ENCODE data around the gene CRYGD.
"Not testable (repeated sequence)": the region's sequence is repeated elsewhere in the genome, so short reads cannot be mapped to it uniquely, and the experiment has no call there.

The CRYGD gene

DNA sequence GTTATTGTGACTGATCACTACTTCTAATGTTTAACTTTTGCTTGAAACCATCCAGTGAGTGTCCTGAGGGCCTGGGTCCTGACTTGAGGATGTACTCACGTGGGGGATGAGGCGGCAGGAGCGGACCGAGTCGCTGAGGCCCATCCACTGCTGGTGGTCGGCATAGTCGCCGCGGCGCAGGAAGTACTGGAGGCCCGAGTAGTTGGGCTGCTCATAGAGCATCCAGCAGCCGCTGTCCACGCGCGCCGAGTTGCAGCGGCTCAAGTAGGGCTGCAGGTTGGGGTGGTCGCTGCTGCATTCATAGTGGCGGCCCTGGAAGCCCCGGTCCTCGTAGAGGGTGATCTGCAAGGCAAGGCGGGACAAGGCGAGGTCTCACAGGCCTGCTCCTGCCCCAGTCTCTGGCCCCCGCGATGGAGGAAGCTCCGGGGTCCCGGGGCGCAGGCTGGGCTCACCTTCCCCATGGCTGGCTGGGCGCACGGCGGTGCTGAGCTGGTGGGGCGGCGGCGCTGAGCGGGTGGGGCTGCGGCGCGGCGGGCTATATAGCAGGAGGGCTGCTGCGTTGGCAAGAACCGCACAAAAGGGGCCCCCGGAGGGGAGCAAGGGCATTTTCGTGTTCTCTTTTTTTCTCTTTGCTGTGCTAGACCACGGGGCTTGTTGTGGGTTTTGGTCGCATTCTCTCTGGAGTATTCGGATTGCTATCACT is at the start of gene CRYGD:
Gene CRYGD (minus strand): TSS at position 512 of the 703 bp plus-strand sequence. CDS start 51 bp downstream, at position 461.
- not testable (repeated sequence) for DNase-seq

GRCh38 chr2:208172125-208172524 is 47.8 kb upstream of the CRYGD start:
- no peak for DNase-seq

- no peak for DNase-seq
Measured at GRCh38 chr2:208164951-208165755, 40.8 kb upstream of the CRYGD start.

- no peak for DNase-seq
Measured at GRCh38 chr2:208163489-208163888, 39.2 kb upstream of the CRYGD start, which contains the start of gene CRYGA. CRYGA (minus strand) TSS chr2:208163589; CDS start chr2:208163556, 33 bp downstream.

- no peak for DNase-seq
Measured at GRCh38 chr2:208156439-208156838, 32.1 kb upstream of the CRYGD start.

DNA sequence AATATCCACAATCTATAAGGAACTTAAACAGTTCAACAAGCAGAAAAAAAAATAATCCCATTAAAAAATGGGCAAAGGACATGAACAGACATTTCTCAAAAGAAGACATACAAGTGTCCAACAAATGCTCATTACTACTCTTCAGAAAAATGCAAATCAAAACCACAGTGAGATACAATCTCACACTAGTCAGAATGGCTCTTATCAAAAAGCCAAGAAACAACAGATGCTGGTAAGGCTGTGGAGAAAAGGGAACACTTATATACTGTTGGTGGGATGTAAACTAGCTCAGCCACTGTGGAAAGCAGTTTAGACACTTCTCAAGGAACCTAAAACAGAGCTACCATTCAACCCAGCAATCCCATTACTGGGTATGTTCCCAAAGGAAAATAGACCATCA is 28.8 kb upstream of the CRYGD start:
- DNase-seq, result no peak

DNA sequence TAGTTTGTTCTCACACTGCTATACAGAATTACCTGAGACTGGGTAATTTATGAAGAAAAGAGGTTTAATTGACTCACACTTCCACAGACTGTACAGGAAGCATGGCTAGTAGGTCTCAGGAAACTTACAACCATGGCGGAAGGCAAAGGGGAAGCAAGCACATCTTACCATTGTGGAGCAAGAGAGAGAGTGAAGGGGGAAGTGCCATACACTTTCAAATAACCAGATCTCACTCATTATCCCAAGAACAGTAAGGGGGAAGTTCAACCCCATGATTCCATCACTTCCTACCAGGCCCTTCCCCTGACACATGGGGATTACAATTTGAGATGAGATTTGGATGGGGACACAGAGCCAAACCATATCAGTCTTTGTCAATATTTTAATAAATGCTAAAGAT is 26.6 kb upstream of the CRYGD start:
- DNase-seq, result no peak

DNA sequence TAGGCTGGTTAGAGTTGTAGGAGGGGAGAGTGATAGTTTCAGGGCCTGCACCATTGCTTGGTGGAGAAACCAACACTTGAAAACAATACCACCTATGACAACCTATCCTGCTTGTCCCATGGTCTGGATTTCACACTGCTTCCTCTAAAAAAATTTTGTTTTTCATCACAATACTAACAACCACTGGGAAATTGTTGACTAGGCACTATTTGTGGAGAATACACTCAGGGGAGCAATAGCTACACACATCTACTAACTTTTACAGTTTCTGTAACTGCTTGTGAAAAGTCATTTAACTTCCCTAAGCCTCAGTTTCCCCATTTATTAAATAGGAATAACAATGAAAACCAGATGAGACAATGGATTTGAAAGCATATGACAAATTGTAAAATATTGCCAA is 25.8 kb upstream of the CRYGD start:
- DNase-seq, result no peak

- DNase-seq, result no peak
Measured at GRCh38 chr2:208148803-208149202, 24.5 kb upstream of the CRYGD start.

- DNase-seq, result no peak
Measured at GRCh38 chr2:208147759-208148158, 23.4 kb upstream of the CRYGD start.

DNA sequence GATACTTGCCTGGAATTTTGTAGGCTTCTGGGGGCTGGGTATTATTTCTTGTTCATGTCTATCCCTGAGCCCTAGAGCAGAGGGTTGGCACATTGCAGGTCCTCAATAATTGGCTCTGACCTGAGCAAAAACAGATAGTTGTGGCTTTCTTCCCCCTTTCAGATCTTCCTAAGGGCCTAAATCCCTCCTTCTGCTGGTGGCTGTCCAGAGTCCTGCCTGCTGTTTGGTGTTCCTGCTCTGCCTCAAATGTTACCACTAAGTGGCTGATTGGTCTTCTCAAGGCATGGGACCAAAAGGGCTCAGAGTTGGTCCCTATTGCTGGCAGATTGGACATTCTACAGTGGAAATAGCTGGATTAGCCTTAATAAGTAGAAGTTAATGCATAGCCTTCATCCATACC is 22.7 kb upstream of the CRYGD start:
- DNase-seq, result no peak

DNA sequence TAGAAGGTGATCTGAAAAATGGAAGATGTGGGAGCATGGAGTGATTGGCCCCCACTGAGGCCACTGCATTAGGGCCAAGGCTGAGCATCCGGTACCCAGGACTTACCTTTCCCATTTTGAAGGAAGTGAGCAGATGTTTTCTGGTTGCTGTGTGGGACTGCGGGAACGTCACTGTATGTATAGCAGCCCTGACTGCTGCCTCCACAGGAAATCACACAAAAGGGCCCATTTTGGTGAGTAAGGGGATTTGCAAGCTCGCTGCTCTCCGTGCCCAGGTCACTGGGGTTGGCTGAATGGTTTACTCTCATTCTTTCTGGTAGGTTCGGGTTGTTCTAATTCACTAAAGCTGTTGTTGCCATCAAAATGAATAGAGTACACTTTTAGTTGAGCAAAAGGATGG is 21.7 kb upstream of the CRYGD start, which contains the start of gene CRYGB:
Gene CRYGB (minus strand): TSS at position 153 of the 400 bp plus-strand sequence. CDS start 38 bp downstream, at position 115.
- no peak for DNase-seq

- no peak for DNase-seq
Measured at GRCh38 chr2:208142925-208143799, 18.8 kb upstream of the CRYGD start.

- DNase-seq, result no peak
Measured at GRCh38 chr2:208142240-208142924, 18.1 kb upstream of the CRYGD start.

DNA sequence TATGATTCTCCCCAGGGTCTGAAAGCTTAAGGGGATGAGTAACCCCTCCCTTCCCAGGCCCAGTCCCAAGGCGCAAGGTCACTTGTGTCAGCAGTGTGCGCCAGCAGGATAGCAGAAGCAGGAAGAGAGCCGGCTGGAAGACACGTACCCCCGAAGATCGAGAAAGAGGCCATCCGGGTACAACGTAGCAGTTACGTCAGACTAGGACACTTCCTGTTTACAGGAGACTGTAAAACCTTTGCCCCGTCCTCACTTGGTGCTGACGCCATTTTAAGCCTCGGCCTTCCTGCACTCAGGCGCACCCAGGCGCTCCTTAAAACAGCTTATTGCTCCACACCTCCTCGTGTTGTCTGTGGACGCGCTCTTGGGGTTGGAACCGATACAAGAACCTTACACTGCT is 15.1 kb upstream of the CRYGD start:
- no peak for DNase-seq

DNA sequence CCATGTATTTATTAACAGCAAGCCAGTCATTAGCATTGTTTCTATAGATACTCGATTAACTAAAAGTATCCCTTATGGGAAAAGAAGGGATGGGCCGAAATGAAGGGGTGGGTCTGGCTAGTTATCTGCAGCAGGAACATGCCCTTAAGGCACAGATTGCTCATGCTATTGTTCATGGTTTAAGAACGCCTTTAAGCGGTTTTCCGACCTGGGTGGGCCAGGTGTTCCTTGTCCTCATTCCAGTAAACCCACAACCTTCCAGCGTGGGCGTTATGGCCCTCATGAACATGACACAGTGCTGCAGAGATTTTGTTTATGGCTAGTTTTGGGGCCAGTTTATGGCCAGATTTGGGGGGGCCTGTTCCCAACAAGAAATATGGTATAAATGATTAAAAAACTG is 14.0 kb upstream of the CRYGD start:
- DNase-seq, result not testable (repeated sequence)

- DNase-seq, result no peak
Measured at GRCh38 chr2:208136716-208137094, 12.4 kb upstream of the CRYGD start.

GRCh38 chr2:208135794-208136715 is 11.7 kb upstream of the CRYGD start:
- no peak for DNase-seq

GRCh38 chr2:208134928-208135586 is 10.7 kb upstream of the CRYGD start:
- no peak for DNase-seq

GRCh38 chr2:208130712-208131110 is 6.4 kb upstream of the CRYGD start:
- DNase-seq, result no peak
